ENCODE results near the gene ZYG11A. TPM values are rescaled to one million over a fixed set of nuclear protein-coding genes. Genes with fewer than 3 reads are reported as not detected.

Gene ZYG11A
- total and polyA plus RNA-seq, 2 of the 13 experiments (the other 11 are each of a cell fraction or from before 2014, with no cell fraction given): not detected

DNA sequence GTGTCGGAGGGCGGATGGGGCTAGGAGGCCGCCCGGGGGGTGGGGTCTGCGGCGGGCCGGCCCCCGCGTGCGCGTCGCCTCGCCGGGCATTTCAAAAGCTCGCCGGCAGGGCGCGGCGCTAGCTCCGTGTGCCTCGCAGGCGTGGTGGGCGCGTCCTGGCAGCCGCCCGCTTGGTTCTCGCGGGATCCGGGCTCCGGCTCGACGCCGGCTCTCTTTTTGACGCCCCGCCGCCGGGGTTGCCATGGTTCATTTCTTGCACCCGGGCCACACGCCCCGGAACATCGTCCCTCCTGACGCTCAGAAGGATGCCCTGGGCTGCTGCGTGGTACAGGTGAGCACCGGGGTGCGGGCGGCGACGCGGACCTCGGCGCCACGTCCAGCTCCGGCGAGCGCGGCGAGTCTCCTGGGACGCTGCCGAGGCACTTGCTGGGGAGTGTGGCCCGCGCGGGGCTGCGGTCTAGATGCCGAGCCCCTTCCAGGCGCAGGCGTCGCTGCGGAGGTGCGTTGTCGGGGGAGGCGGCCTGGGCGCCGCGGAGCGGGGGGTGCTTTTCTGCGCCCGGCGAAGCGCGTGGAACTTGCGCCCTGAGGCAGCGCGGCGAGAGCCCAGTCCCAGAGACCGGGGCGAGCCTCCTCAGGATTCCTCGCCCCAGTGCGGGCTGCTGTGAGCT lies at the start of gene ZYG11A (continued):
- TF ChIP-seq, protein P1, sequence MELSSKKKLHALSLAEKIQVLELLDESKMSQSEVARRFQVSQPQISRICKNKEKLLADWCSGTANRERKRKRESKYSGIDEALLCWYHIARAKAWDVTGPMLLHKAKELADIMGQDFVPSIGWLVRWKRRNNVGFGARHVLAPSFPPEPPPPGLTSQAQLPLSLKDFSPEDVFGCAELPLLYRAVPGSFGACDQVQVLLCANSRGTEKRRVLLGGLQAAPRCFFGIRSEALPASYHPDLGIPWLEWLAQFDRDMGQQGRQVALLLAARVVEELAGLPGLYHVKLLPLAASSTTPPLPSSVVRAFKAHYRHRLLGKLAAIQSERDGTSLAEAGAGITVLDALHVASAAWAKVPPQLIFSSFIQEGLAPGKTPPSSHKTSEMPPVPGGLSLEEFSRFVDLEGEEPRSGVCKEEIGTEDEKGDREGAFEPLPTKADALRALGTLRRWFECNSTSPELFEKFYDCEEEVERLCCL (CRISPR knock-in tag; IDR thresholded peaks at IDR 0.05; ENCODE audit: borderline replicate concordance): no peak
- TF ChIP-seq, protein P2, sequence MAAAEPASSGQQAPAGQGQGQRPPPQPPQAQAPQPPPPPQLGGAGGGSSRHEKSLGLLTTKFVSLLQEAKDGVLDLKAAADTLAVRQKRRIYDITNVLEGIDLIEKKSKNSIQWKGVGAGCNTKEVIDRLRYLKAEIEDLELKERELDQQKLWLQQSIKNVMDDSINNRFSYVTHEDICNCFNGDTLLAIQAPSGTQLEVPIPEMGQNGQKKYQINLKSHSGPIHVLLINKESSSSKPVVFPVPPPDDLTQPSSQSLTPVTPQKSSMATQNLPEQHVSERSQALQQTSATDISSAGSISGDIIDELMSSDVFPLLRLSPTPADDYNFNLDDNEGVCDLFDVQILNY (CRISPR knock-in tag; conservative IDR thresholded peaks at IDR 0.05): peak; percentile 86
- TF ChIP-seq, protein P3, sequence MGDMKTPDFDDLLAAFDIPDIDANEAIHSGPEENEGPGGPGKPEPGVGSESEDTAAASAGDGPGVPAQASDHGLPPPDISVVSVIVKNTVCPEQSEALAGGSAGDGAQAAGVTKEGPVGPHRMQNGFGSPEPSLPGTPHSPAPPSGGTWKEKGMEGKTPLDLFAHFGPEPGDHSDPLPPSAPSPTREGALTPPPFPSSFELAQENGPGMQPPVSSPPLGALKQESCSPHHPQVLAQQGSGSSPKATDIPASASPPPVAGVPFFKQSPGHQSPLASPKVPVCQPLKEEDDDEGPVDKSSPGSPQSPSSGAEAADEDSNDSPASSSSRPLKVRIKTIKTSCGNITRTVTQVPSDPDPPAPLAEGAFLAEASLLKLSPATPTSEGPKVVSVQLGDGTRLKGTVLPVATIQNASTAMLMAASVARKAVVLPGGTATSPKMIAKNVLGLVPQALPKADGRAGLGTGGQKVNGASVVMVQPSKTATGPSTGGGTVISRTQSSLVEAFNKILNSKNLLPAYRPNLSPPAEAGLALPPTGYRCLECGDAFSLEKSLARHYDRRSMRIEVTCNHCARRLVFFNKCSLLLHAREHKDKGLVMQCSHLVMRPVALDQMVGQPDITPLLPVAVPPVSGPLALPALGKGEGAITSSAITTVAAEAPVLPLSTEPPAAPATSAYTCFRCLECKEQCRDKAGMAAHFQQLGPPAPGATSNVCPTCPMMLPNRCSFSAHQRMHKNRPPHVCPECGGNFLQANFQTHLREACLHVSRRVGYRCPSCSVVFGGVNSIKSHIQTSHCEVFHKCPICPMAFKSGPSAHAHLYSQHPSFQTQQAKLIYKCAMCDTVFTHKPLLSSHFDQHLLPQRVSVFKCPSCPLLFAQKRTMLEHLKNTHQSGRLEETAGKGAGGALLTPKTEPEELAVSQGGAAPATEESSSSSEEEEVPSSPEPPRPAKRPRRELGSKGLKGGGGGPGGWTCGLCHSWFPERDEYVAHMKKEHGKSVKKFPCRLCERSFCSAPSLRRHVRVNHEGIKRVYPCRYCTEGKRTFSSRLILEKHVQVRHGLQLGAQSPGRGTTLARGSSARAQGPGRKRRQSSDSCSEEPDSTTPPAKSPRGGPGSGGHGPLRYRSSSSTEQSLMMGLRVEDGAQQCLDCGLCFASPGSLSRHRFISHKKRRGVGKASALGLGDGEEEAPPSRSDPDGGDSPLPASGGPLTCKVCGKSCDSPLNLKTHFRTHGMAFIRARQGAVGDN (CRISPR knock-in tag; IDR thresholded peaks at IDR 0.05): peak; percentile 79
- TF ChIP-seq ZNF441 (CRISPR knock-in tag; IDR thresholded peaks at IDR 0.05; ENCODE audit: borderline replicate concordance): no peak
- TF ChIP-seq RFXAP (CRISPR knock-in tag; IDR thresholded peaks at IDR 0.05; ENCODE audit: borderline replicate concordance): no peak
- TF ChIP-seq, protein P4, sequence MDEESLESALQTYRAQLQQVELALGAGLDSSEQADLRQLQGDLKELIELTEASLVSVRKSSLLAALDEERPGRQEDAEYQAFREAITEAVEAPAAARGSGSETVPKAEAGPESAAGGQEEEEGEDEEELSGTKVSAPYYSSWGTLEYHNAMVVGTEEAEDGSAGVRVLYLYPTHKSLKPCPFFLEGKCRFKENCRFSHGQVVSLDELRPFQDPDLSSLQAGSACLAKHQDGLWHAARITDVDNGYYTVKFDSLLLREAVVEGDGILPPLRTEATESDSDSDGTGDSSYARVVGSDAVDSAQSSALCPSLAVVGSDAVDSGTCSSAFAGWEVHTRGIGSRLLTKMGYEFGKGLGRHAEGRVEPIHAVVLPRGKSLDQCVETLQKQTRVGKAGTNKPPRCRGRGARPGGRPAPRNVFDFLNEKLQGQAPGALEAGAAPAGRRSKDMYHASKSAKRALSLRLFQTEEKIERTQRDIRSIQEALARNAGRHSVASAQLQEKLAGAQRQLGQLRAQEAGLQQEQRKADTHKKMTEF (CRISPR knock-in tag; IDR thresholded peaks at IDR 0.05): no peak
- TF ChIP-seq ZNF878 (CRISPR knock-in tag; IDR thresholded peaks at IDR 0.05): no peak
- TF ChIP-seq, protein P5, sequence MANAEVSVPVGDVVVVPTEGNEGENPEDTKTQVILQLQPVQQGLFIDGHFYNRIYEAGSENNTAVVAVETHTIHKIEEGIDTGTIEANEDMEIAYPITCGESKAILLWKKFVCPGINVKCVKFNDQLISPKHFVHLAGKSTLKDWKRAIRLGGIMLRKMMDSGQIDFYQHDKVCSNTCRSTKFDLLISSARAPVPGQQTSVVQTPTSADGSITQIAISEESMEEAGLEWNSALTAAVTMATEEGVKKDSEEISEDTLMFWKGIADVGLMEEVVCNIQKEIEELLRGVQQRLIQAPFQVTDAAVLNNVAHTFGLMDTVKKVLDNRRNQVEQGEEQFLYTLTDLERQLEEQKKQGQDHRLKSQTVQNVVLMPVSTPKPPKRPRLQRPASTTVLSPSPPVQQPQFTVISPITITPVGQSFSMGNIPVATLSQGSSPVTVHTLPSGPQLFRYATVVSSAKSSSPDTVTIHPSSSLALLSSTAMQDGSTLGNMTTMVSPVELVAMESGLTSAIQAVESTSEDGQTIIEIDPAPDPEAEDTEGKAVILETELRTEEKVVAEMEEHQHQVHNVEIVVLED (CRISPR knock-in tag; IDR thresholded peaks at IDR 0.05; ENCODE audit: borderline replicate concordance): 0 out of 2 replicates have a peak, but pooled peaks have one; percentile 38
- TF ChIP-seq ZNF367 (CRISPR knock-in tag; IDR thresholded peaks at IDR 0.05; ENCODE audit: borderline replicate concordance): no peak
- TF ChIP-seq NFE2L1 (CRISPR knock-in tag; IDR thresholded peaks at IDR 0.05; ENCODE audit: borderline replicate concordance): no peak
- TF ChIP-seq GABPA (IDR thresholded peaks at IDR 0.05; ENCODE audit: low read depth, low read length): no peak
- TF ChIP-seq GABPA (CRISPR knock-in tag; IDR thresholded peaks at IDR 0.05; ENCODE audit: low read depth): no peak
- no peak for TF ChIP-seq KLF15 (CRISPR knock-in tag; IDR thresholded peaks at IDR 0.05; ENCODE audit: borderline replicate concordance)
- TF ChIP-seq REPIN1 (CRISPR knock-in tag; IDR thresholded peaks at IDR 0.05; ENCODE audit: borderline replicate concordance, low read depth): 0 out of 2 replicates have a peak, but pooled peaks have one; percentile 48
- no peak for TF ChIP-seq GLI4 (CRISPR knock-in tag; IDR thresholded peaks at IDR 0.05; ENCODE audit: borderline replicate concordance)
- no peak for TF ChIP-seq DMAP1 (CRISPR knock-in tag; IDR thresholded peaks at IDR 0.05)
- no peak for TF ChIP-seq ZFY (CRISPR knock-in tag; IDR thresholded peaks at IDR 0.05)
- 0 out of 2 replicates have a peak, but pooled peaks have one; percentile 65 for TF ChIP-seq ZNF546 (CRISPR knock-in tag; conservative IDR thresholded peaks at IDR 0.05)
- TF ChIP-seq FOXK2 (IDR thresholded peaks at IDR 0.05): no peak
- 0 out of 2 replicates have a peak, but pooled peaks have one; percentile 16 for TF ChIP-seq ZNF263 (CRISPR knock-in tag; IDR thresholded peaks at IDR 0.05)
- TF ChIP-seq RARA (CRISPR knock-in tag; IDR thresholded peaks at IDR 0.05): no peak

Measured in HepG2 (cell line).